Stomach (tissue), 4 donors: ENCODE measurements around the gene KCNJ5.

Experiments
- POLR2A ChIP-seq, 4 donors: fragments of 450-650 bp; IDR thresholded peaks; one replicate each; pipeline ENCODE4 v1.6.1; 2016; ENCODE audit warnings: antibody characterized with exemption in 4 of 4, control low read depth in 2 of 4, mild to moderate bottlenecking in 1 of 4, moderate library complexity in 1 of 4
- TF ChIP-seq, protein P1 (sequence below), 7 experiments: fragments of 450-650 bp in 4 of 7; fragments of 200-600 bp in 3 of 7; sonication (generic) in 3 of 7; IDR thresholded peaks; one replicate each; pipeline ENCODE4 v1.5.1; 2016 to 2019; ENCODE audit warnings: antibody characterized with exemption in 7 of 7, control low read depth in 2 of 7, mild to moderate bottlenecking in 1 of 7

- TF ChIP-seq, protein P1, sequence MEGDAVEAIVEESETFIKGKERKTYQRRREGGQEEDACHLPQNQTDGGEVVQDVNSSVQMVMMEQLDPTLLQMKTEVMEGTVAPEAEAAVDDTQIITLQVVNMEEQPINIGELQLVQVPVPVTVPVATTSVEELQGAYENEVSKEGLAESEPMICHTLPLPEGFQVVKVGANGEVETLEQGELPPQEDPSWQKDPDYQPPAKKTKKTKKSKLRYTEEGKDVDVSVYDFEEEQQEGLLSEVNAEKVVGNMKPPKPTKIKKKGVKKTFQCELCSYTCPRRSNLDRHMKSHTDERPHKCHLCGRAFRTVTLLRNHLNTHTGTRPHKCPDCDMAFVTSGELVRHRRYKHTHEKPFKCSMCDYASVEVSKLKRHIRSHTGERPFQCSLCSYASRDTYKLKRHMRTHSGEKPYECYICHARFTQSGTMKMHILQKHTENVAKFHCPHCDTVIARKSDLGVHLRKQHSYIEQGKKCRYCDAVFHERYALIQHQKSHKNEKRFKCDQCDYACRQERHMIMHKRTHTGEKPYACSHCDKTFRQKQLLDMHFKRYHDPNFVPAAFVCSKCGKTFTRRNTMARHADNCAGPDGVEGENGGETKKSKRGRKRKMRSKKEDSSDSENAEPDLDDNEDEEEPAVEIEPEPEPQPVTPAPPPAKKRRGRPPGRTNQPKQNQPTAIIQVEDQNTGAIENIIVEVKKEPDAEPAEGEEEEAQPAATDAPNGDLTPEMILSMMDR (IDR thresholded peaks at IDR 0.05): no peak
- TF ChIP-seq POLR2A (IDR thresholded peaks at IDR 0.05): no peak
Observed at GRCh38 chr11:128957202-128957482, 66.0 kb downstream of the KCNJ5 start.
